ENCODE data around the gene CACNA1G.

CACNA1G gene

GRCh38 chr17:50635732-50635981 lies 75.1 kb downstream of the CACNA1G start:
- DNase-seq, result no peak

- no peak for DNase-seq
Observed at GRCh38 chr17:50635982-50636803, 75.7 kb downstream of the CACNA1G start.

GRCh38 chr17:50636804-50637195 lies 76.3 kb downstream of the CACNA1G start:
- DNase-seq, result no peak

- no peak for DNase-seq
Observed at GRCh38 chr17:50637829-50638605, 77.5 kb downstream of the CACNA1G start.

- no peak for DNase-seq
Observed at GRCh38 chr17:50638606-50638965, 78.1 kb downstream of the CACNA1G start.

- DNase-seq, result no peak
Observed at GRCh38 chr17:50638966-50639713, 78.6 kb downstream of the CACNA1G start.

- DNase-seq, result no peak
Observed at GRCh38 chr17:50640686-50641351, 80.3 kb downstream of the CACNA1G start.

GRCh38 chr17:50641357-50641756 lies 80.8 kb downstream of the CACNA1G start:
- DNase-seq, result no peak

GRCh38 chr17:50642071-50642721 lies 81.7 kb downstream of the CACNA1G start:
- no peak for DNase-seq

GRCh38 chr17:50642722-50643656 lies 82.5 kb downstream of the CACNA1G start:
- no peak for DNase-seq

GRCh38 chr17:50645748-50646682 lies 85.5 kb downstream of the CACNA1G start:
- no peak for DNase-seq

GRCh38 chr17:50647187-50647586 lies 86.7 kb downstream of the CACNA1G start:
- DNase-seq, result no peak

GRCh38 chr17:50649042-50649908 lies 88.8 kb downstream of the CACNA1G start:
- no peak for DNase-seq

GRCh38 chr17:50651661-50652060 lies 91.1 kb downstream of the CACNA1G start:
- DNase-seq, result no peak

GRCh38 chr17:50653738-50654137 lies 93.2 kb downstream of the CACNA1G start:
- DNase-seq, result no peak

- no peak for DNase-seq
Observed at GRCh38 chr17:50656509-50656908, 96.0 kb downstream of the CACNA1G start.

GRCh38 chr17:50657054-50657453 lies 96.5 kb downstream of the CACNA1G start:
- no peak for DNase-seq

- DNase-seq, result no peak
Observed at GRCh38 chr17:50657627-50658026, 97.1 kb downstream of the CACNA1G start.

GRCh38 chr17:50658616-50659015 lies 98.1 kb downstream of the CACNA1G start:
- DNase-seq, result peak; percentile 23

All from retina (tissue), 1 donor.